Brain pericyte (primary cell): ENCODE results near the gene CARD11.

Experiments
- DNase-seq: peaks from one replicate; pipeline ENCODE4 v3.0.0-alpha.2; 2012; ENCODE audit warnings: low read depth, low spot score

Gene CARD11

GRCh38 chr7:2941216-2941859 lies 102.3 kb downstream of the CARD11 start:
- no peak for DNase-seq

DNA sequence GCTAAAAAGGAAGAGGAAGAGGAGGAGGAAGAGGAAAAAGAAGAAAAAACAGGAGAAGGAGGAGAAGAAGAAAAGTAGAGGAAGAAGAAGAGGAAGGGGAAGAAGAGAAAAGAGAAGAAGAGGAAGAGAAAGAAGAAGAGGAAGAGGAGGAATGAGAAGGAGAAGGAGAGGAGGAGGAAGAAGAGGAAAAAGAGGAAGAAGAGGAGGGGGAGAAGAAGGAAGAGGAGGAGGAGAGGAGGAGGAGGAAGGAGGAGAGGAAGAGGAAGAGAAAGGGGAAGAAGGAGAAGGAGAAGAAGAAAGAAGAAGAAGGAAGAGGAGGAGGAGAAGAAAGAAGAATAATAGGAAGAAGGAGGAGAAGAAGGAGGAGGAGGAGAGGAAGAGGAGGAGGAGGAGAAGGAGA lies 103.2 kb downstream of the CARD11 start:
- no peak for DNase-seq

DNA sequence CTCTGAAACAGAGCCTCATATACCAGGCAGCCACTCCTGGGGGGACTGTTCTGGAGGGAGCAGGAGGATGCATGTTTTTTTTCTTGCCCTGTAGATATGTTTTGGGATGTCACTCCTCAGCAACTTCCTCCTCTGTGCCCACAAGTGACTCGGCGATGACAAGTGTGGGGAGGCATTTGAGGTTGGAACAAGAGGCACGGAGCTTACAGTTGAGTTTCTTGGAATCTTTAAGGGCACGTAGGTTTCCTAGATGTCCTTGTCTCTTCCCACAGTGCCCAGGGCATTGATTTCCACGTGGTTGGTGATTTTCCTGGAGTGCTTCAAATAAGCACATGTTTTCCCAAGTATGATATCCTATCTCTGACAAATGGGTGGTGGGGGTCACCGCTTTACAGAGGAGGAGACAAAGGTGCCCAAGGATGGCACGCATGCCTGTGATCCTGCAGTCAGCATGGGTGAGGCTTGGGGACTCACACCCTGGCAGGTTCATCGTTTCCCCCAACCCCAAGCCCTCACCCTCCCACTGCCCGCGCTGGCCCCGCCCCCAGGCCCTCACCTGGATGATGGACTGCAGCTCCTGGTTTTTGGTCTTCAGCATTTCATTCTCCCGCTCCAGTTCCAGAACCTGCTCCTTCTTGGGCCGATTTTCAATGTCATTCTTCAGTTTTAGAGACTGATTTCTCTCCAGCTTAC lies 104.3 kb downstream of the CARD11 start:
- DNase-seq: no peak

DNA sequence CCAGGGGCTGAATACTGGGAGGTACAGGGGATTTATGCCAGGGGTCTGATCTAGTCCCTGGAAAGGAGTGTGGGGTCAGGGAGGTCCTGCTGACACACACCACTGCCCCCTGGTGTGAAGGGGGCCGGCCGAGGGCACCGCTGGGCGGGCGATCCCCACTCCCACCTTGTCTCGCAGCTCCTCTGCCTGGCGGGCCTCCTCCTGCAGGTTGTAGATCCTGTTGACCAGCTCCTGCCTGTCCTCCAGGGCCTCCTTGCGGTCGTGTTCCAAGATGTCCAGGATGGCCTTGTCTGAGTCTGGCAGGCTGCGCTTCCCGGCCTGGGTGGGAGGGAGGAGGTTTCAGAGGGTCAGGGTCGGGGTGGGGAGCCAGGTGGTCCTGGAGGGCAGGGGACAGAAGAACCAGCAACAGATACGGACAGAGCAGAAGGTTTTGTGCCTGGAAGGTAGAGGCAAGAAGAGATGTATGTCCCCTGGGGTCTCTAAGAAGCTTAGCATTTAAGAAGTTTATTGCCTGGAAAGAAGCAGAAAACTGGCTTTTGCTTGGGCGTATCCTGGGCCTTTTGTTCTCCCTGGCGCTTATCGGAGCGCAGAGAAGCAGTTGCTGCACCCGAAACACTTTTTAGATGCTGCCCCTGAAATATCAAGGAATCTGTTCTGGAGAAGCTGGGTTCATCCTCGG lies 105.0 kb downstream of the CARD11 start:
- no peak for DNase-seq

GRCh38 chr7:2937701-2938513 lies 105.8 kb downstream of the CARD11 start:
- no peak for DNase-seq

DNA sequence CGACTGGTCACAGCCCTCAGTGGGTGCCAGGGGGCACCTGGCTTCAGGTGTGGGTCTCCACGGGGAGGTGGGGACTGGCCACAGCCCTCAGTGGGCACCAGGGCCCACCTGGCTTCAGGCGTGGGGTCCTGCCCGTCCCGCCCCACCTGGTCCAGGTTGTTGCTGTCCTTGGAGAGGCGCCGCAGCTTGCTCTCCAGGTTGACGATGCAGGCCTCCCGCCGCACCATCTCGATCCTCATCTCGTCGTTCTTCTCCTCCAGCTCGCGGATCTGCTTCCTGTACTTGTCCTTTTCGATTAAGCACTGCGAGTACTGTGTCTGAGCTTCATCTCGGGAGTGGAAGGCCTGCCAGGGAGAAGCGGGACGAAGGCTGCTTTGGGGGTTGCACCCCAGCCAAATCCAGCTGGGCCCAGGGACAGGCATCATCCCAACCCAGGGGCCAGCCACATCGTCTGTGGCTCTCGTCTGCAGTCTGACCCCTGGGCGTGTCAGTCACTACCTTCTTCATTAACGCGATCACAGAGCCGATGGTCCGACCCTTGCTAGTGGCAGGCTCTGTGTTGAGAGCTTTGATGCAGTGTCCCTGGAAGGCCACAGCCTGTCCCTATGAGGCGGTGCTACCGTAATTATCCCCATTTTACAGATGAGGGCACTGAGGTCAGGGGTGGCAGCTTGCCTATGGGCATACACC lies 106.6 kb downstream of the CARD11 start:
- no peak for DNase-seq

- no peak for DNase-seq
These were observed 107.4 kb downstream of the CARD11 start for GRCh38 chr7:2936301-2936700.

- DNase-seq: no peak
These were observed 108.5 kb downstream of the CARD11 start for GRCh38 chr7:2934984-2935740.

- no peak for DNase-seq
These were observed 109.4 kb downstream of the CARD11 start for GRCh38 chr7:2934211-2934731.

DNA sequence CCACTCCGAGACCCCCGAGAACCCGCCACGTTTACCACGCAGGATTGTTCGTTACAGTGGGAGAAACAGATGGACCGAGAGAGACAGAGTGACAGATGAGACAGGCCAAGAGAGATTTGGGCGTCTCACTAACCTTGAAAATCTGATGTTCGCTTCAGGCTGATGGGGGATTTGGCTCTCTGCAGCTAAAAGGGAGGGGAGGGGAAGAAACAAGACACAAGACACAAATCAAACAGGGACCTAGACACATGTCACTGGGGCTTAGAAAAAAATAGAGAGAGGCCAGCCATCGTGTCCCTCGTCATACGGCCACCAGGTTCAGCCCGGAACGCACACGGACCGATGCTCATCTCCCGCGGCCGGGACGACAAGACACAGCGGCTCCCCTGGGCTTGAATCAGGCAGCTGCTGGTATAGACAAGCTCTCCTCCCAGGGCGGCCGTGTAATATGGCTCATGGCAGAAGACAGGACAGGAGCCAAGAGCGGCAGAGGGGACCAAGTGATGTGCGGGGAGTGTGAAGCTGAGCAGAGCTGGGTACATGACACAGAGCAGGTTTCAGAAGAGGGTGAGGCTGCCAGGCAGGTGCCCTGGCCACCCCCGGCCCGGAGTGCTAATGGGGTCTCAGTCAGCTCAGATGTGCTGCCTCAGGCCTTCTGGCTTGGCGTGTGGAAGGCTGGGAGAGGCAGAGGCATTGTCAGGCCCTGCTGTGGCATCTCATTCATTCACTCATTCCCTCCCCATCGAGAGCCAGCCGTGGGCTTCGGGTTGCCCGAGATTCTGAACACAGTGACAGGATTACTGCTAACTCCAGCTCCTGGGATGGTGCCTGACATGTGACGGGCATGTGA lies 111.0 kb downstream of the CARD11 start:
- DNase-seq: no peak

GRCh38 chr7:2931034-2931415 lies 112.6 kb downstream of the CARD11 start:
- DNase-seq: no peak

GRCh38 chr7:2930310-2931033 lies 113.2 kb downstream of the CARD11 start:
- DNase-seq: no peak

DNA sequence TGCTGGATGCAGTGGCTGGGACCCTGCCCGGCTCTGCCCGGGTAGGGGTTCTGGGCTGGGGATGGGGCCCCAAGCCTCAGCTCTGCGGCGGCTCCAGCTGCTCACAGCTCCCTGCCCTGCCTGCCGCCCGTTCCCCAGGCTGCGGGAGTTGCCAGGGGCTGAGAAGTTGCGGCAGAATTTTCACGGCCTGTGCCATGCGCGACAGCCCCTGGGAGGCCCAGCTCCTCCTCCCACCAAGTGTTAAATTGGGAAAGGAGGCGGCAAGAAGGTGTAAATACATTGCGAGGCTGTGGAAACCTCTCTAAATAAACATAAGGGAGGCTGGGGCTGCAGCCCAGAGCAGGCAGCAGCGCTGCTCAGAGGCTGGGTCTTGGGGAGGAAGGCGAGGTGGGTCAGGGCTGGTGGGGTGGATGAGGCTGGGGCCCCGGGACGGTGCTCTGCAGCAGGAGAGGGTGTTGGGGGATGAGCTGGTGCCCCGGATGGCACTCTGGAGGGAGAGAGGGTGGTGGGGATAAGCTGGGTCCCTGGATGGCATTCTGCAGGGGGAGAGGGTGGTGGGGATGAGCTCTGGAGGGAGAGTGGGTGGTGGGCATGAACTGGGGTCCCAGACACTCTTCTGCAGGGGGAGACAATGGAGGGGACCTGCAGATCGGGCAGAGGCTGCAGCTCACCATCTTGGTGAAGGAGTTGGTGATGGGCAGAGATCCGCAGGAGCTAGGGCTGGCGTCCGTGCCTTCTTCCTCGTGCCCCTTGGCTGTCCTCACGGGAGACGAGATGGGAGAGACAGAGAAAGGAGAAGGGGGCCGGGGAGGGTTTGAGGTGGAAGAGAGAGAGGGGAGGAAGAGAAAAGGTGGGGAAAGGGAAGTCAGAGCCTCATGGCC lies 114.1 kb downstream of the CARD11 start:
- no peak for DNase-seq

- no peak for DNase-seq
These were observed 114.9 kb downstream of the CARD11 start for GRCh38 chr7:2928613-2929311.

DNA sequence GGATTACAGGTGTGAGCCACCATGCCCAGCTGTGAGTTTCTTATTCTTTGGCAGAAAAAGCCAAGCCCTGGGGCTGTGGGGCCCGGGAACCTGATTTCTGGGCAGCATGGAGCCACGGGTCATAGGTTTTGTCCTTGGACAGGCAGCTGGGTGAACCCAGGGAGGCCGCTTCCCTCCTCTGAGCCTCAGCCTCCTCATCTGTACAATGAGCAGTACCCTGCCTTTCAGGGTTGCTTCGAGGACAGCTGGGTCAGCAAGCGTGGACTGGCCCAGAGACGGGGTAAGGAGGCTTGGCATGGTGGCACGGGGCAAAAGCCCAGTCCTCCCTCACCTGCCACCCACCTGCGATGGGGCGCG lies 115.4 kb downstream of the CARD11 start:
- DNase-seq: no peak

GRCh38 chr7:2927592-2927991 lies 116.1 kb downstream of the CARD11 start:
- DNase-seq: no peak

DNA sequence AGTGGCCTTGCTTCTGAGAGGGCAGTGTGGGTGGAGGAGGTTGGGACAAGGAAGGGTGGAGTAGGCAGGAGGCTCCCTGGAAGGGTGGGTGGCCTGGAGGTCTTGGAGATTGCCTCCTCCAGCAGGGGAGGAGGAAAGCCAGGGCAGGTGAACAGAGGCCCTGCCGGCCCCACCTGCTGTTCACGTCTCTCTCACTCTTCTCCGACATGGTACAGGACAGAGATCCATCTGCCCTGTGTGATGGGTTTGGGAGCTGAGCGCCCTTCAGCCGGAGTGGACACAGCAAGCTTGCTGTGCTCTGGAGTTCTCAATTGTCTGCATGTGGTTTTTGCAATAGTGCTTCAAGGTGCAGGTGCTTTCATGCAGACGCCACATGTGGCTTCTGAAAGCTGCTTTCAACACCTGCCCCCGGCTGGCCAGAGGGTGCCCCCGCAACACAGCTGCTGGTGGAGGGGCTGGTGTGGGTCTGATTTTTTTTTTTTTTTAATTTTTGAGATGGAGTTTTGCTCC lies 116.7 kb downstream of the CARD11 start:
- DNase-seq: no peak
